Right lobe of liver (tissue), 6 donors: ENCODE measurements around the gene MYO1D. TPM values are rescaled to one million over a fixed set of nuclear protein-coding genes. Genes with fewer than 3 reads are reported as not detected.

ENCODE experiments used
- ATAC-seq, 4 donors: fragments of 200-7000 bp; cut with Tn5 transposase; one replicate each; pipeline ENCODE4 v1.9.1; 2020; ENCODE audit warnings: mild to moderate bottlenecking in 4 of 4, moderate library complexity in 4 of 4
- DNase-seq, 3 donors: peaks; one replicate each; pipeline ENCODE4 v3.0.0-alpha.2; 2020
- H3K27ac ChIP-seq, 3 donors: fragments of 200-600 bp; one replicate each; pipeline ENCODE4 v1.8.0; 2022
- H3K27me3 ChIP-seq, 2 donors: fragments of 200-600 bp; one replicate each; pipeline ENCODE4 v1.8.0; 2022
- H3K36me3 ChIP-seq, 4 donors: fragments of 200-600 bp; sonication (generic) in 1 of 4; one replicate each; pipeline versions ENCODE4 v1.5.1 to v1.8.0; 2017 to 2022; ENCODE audit warnings: control low read depth in 1 of 4
- H3K4me1 ChIP-seq, 4 donors: fragments of 200-600 bp; sonication (generic) in 1 of 4; one replicate each; pipeline versions ENCODE4 v1.5.1 to v1.8.0; 2017 to 2022; ENCODE audit warnings: control low read depth in 1 of 4
- H3K4me3 ChIP-seq, 3 donors: fragments of 200-600 bp; one replicate each; pipeline ENCODE4 v1.8.0; 2022
- H3K9me3 ChIP-seq, 4 donors: fragments of 200-600 bp; sonication (generic) in 1 of 4; one replicate each; pipeline versions ENCODE4 v1.5.1 to v1.8.0; 2017 to 2022; ENCODE audit warnings: control low read depth in 1 of 4
- CTCF ChIP-seq, 4 donors: fragments of 200-600 bp in 3 of 4; fragments of 450-650 bp in 1 of 4; IDR thresholded peaks; one replicate each; pipeline versions ENCODE4 v1.5.1 to v1.8.0; 2016 to 2022; ENCODE audit warnings: antibody characterized with exemption in 4 of 4, mild to moderate bottlenecking in 2 of 4
- POLR2A ChIP-seq: fragments of 450-650 bp; IDR thresholded peaks from one replicate; pipeline ENCODE4 v1.6.1; 2017; ENCODE audit warnings: antibody characterized with exemption, mild to moderate bottlenecking
- WGBS: methylation state at CpG from one replicate; pipeline ENCODE4 v1.1.6; 2018; ENCODE audit warnings: low coverage, low lambda C conversion rate; ENCODE audit not compliant: insufficient coverage; ENCODE audit errors: missing lambda C conversion rate; 5-methylcytosine and 5-hydroxymethylcytosine counted together
- intact Hi-C, 2 donors: fragments of 100-400 bp; cut with DNase I; formaldehyde crosslinking; loops; one replicate each; pipeline versions ENCODE4 v1.11.2 to v1.14.1; 2022
- total RNA-seq, 6 experiments: library from RNA; depleted of rRNA in 2 of 6; stranded (reverse); fragments of >200 nt in 2 of 6; fragmentation: NEBNext Ultra II Directional in 3 of 6; extraction: Animal tissue kit (Norgen Biotek cat#: 25700) in 3 of 6; gene quantifications; one replicate each; pipeline versions ENCODE4 v1.1.0 to v1.2.4, GENCODE V29; 2016 to 2023
- donor health status: DM: no; HTN: yes; CAD: no.
- donor health status: DM: no; HTN: no; CAD: no.
- donor health status: DM: no; HTN: no; CAD: no.
- donor health status: DM: no; HTN: yes; CAD: no.
- donor health status: DM: no; HTN: yes; CAD: no.

Gene MYO1D
- total RNA-seq, 6 experiments from 2014 or later: 17.6 to 25.7 (median 21.0) TPM

- Histone ChIP-seq H3K4me1 (no peaks in the 10 kb centered on the region), H3K27ac (no peak overlapping the region)
Measured at GRCh38 chr17:32863559-32863958, 13.4 kb downstream of the MYO1D start.

GRCh38 chr17:32862940-32863339, 14.0 kb downstream of the MYO1D start:
- intact Hi-C loops: no loop called here
- Histone ChIP-seq H3K27me3 (no peaks in the 10 kb centered on the region), H3K4me3 (no peak overlapping the region), H3K9me3 (no peaks in the 10 kb centered on the region), H3K4me1 (no peaks in the 10 kb centered on the region), H3K36me3 (no peaks in the 10 kb centered on the region), H3K27ac (no peak overlapping the region)
- no peak for DNase-seq
- 95% methylated on average over 2 of the region's 2 CpGs for WGBS
- ATAC-seq: no peak
- no peak for TF ChIP-seq CTCF (IDR thresholded peaks at IDR 0.05)
- TF ChIP-seq POLR2A: no peak

More at GRCh38 chr17:32863559-32863958, 13.4 kb downstream of the MYO1D start:
- no peak for DNase-seq
- Histone ChIP-seq H3K36me3 (no peaks in the 10 kb centered on the region), H3K4me3 (no peak overlapping the region), H3K9me3 (no peaks in the 10 kb centered on the region), H3K27me3 (no peaks in the 10 kb centered on the region)
- TF ChIP-seq POLR2A (no peak), CTCF (IDR thresholded peaks at IDR 0.05) (no peak)
- intact Hi-C loops: no loop called here
- no peak for ATAC-seq
- 50% methylated on average over 1 of the region's 1 CpG for WGBS

GRCh38 chr17:32861981-32862380, 14.9 kb downstream of the MYO1D start:
- ATAC-seq (no peak), DNase-seq (no peak)
- Histone ChIP-seq H3K9me3 (no peaks in the 10 kb centered on the region), H3K27ac (no peak overlapping the region), H3K4me3 (no peak overlapping the region), H3K4me1 (no peaks in the 10 kb centered on the region), H3K36me3 (no peaks in the 10 kb centered on the region), H3K27me3 (no peaks in the 10 kb centered on the region)
- no peak for TF ChIP-seq POLR2A
- no peak for TF ChIP-seq CTCF (IDR thresholded peaks at IDR 0.05)
- intact Hi-C loops: no loop called here
- WGBS: 83% methylated on average over 4 of the region's 4 CpGs

- 81% methylated on average over 1 of the region's 2 CpGs for WGBS
- Histone ChIP-seq H3K27me3 (no peaks in the 10 kb centered on the region), H3K9me3 (no peaks in the 10 kb centered on the region), H3K27ac (no peak overlapping the region), H3K4me3 (no peak overlapping the region), H3K36me3 (no peaks in the 10 kb centered on the region), H3K4me1 (no peaks in the 10 kb centered on the region)
- DNase-seq (no peak), ATAC-seq (no peak)
- TF ChIP-seq CTCF (IDR thresholded peaks at IDR 0.05) (no peak), POLR2A (no peak)
- intact Hi-C loops: no loop called here
Measured at GRCh38 chr17:32859857-32860525, 16.9 kb downstream of the MYO1D start.
